ENCODE measurements around the gene FGF6. TPM values are rescaled to one million over a fixed set of nuclear protein-coding genes. Genes with fewer than 3 reads are reported as not detected.

The FGF6 gene
- total and polyA plus RNA-seq, 5 donors from 2014 or later, result not detected

DNA sequence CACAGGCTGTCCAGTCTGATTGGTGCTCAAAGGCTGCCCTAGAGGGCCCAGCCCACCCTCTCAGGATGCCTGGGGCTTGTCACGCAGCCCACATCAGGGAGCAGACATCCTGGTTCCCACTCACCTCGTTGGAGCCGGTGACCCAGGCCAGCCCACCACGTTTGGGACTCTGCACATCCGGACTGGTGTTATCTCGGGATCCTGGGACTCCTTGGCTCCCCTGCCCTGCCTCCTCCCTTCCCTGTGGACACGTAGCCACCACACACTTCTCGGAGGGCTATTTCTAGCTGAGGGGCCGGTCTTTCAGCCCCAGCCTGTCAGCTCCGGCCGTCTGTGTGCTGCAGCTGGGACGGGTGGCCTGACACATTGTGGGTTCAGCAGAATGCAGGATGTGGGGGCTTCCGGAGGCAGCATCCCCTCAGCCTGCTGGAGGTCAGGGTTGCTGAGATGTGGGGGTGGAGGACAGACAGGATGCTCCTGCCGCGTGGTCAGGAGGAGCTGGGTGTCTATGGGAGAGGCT, 53.3 kb downstream of the FGF6 start:
- no peaks in the 10 kb centered on the region for H3K9me3 ChIP-seq (ENCODE audit: control insufficient read depth in 2 of 2, low read length in 2 of 2)
- peaks cover 8% of the 10 kb centered on the region for H3K27me3 ChIP-seq (ENCODE audit: control insufficient read depth, insufficient read depth, low read length)
- peak overlapping the region in 1 of 3 donors; percentile 67 for H3K27ac Mint-ChIP-seq
- H3K36me3 Mint-ChIP-seq, result no peaks in the 10 kb centered on the region
- ATAC-seq (ENCODE audit: low read depth in 2 of 2) (no peak), DNase-seq (peak in 1 of 3 donors; percentile 10)
- H3K27ac ChIP-seq (ENCODE audit: insufficient read depth, low read length, poor library complexity, severe bottlenecking), result no peak overlapping the region
- no peaks in the 10 kb centered on the region for H3K36me3 ChIP-seq (ENCODE audit: control insufficient read depth, insufficient read depth, low read length)
- peaks cover 0 to 1% (median 0%) of the 10 kb centered on the region in 7 donors for H3K9me3 Mint-ChIP-seq
- H3K4me3 Mint-ChIP-seq, result no peak overlapping the region
- H3K4me1 Mint-ChIP-seq, result peaks cover 0 to 3% (median 0%) of the 10 kb centered on the region in 4 donors
- peaks cover 34% of the 10 kb centered on the region for H3K27me3 Mint-ChIP-seq
- no peaks in the 10 kb centered on the region for H3K4me1 ChIP-seq (ENCODE audit: control insufficient read depth, insufficient read depth, low read length, poor library complexity, severe bottlenecking)
- H3K4me3 ChIP-seq (ENCODE audit: low read depth, low read length), result no peak overlapping the region

- Mint-ChIP-seq H3K4me3 (no peak overlapping the region), H3K4me1 (peaks cover 0 to 3% (median 0%) of the 10 kb centered on the region in 4 donors), H3K27me3 (peaks cover 37% of the 10 kb centered on the region), H3K27ac (no peak overlapping the region), H3K36me3 (no peaks in the 10 kb centered on the region), H3K9me3 (no peaks in the 10 kb centered on the region)
- Histone ChIP-seq H3K27ac (ENCODE audit: insufficient read depth, low read length, poor library complexity, severe bottlenecking) (no peak overlapping the region), H3K36me3 (ENCODE audit: control insufficient read depth, insufficient read depth, low read length) (no peaks in the 10 kb centered on the region), H3K9me3 (ENCODE audit: control insufficient read depth in 2 of 2, low read length in 2 of 2) (no peaks in the 10 kb centered on the region), H3K27me3 (ENCODE audit: control insufficient read depth, insufficient read depth, low read length) (peaks cover 8% of the 10 kb centered on the region), H3K4me1 (ENCODE audit: control insufficient read depth, insufficient read depth, low read length, poor library complexity, severe bottlenecking) (no peaks in the 10 kb centered on the region), H3K4me3 (ENCODE audit: low read depth, low read length) (no peak overlapping the region)
- ATAC-seq (ENCODE audit: low read depth in 2 of 2), result no peak
- no peak for DNase-seq
Measured at GRCh38 chr12:4388662-4389061, 57.0 kb downstream of the FGF6 start.

DNA sequence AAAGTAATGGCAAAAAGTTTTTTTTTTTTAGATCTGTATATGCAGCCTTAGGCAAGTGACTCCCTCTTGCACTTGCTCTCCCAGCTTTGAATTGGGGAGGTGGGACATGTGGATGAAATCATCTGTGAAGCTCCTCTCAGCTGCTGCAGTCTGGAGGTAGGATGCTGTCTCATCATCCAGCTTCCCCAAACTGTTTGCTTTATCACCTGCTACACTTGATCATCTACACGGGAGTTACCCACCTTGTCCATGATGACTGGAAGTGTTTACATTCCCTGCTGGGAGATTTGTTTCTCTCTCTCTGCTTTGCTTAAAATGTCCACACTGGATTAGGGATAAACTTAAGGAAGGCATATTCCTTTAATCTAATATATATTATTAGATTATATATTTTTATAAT, 57.6 kb downstream of the FGF6 start:
- Histone ChIP-seq H3K4me3 (ENCODE audit: low read depth, low read length) (no peak overlapping the region), H3K9me3 (ENCODE audit: control insufficient read depth in 2 of 2, low read length in 2 of 2) (no peaks in the 10 kb centered on the region), H3K27me3 (ENCODE audit: control insufficient read depth, insufficient read depth, low read length) (peaks cover 8% of the 10 kb centered on the region), H3K36me3 (ENCODE audit: control insufficient read depth, insufficient read depth, low read length) (no peaks in the 10 kb centered on the region), H3K27ac (ENCODE audit: insufficient read depth, low read length, poor library complexity, severe bottlenecking) (no peak overlapping the region), H3K4me1 (ENCODE audit: control insufficient read depth, insufficient read depth, low read length, poor library complexity, severe bottlenecking) (no peaks in the 10 kb centered on the region)
- Mint-ChIP-seq H3K4me1 (peaks cover 0 to 3% (median 0%) of the 10 kb centered on the region in 4 donors), H3K9me3 (no peaks in the 10 kb centered on the region), H3K27me3 (peaks cover 34% of the 10 kb centered on the region), H3K36me3 (no peaks in the 10 kb centered on the region), H3K27ac (no peak overlapping the region), H3K4me3 (no peak overlapping the region)
- no peak for ATAC-seq (ENCODE audit: low read depth in 2 of 2)
- DNase-seq, result no peak

DNA sequence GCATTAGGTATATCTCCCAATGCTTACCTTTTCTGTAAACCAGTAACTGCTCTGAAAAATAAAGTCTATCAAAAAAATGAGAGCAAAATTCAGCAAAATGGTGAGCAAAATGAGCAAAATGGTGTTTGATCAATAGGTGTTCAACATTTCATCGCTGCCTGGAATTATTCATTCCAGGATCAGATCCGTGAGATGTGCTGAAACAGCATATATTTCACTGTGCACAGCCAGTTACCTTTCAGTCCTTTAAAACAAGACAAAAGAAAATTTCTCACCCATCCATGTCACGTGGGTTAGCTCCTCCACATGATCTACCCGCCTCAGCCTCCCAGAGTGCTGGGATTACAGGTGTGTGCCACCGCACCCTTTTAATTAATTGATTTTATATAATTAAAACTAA, 58.0 kb downstream of the FGF6 start:
- H3K4me1 Mint-ChIP-seq, result peaks cover 0 to 3% (median 0%) of the 10 kb centered on the region in 4 donors
- ATAC-seq (ENCODE audit: low read depth in 2 of 2), result no peak
- Histone ChIP-seq H3K36me3 (ENCODE audit: control insufficient read depth, insufficient read depth, low read length) (no peaks in the 10 kb centered on the region), H3K27ac (ENCODE audit: insufficient read depth, low read length, poor library complexity, severe bottlenecking) (no peak overlapping the region), H3K4me3 (ENCODE audit: low read depth, low read length) (no peak overlapping the region), H3K4me1 (ENCODE audit: control insufficient read depth, insufficient read depth, low read length, poor library complexity, severe bottlenecking) (no peaks in the 10 kb centered on the region), H3K9me3 (ENCODE audit: control insufficient read depth in 2 of 2, low read length in 2 of 2) (no peaks in the 10 kb centered on the region), H3K27me3 (ENCODE audit: control insufficient read depth, insufficient read depth, low read length) (peaks cover 8% of the 10 kb centered on the region)
- DNase-seq, result no peak
- no peak overlapping the region for H3K4me3 Mint-ChIP-seq
- H3K27ac Mint-ChIP-seq, result no peak overlapping the region
- H3K36me3 Mint-ChIP-seq, result no peaks in the 10 kb centered on the region
- peaks cover 30% of the 10 kb centered on the region for H3K27me3 Mint-ChIP-seq
- no peaks in the 10 kb centered on the region for H3K9me3 Mint-ChIP-seq

DNA sequence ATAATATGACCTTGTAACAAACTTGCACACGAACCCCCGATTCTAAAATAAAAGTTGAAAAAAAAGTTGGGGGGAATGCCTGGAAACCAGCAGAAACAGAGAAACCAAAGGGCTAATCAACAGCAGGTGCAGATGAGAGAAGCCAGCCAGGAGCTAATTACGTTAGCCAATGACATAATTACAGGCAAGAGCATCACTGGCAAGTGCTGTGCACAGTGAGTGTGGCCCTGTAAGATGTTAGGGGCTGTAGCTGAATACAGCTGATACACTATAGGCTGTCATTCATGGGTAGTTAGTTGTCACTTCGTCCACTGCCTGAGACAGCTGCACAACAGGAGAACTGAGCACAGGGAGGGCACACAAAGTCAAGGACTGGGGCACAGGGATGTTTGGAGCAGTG, 58.8 kb downstream of the FGF6 start:
- no peaks in the 10 kb centered on the region for H3K4me1 Mint-ChIP-seq
- H3K4me3 Mint-ChIP-seq, result no peak overlapping the region
- peaks cover 35% of the 10 kb centered on the region for H3K27me3 Mint-ChIP-seq
- Histone ChIP-seq H3K27ac (ENCODE audit: insufficient read depth, low read length, poor library complexity, severe bottlenecking) (no peak overlapping the region), H3K4me1 (ENCODE audit: control insufficient read depth, insufficient read depth, low read length, poor library complexity, severe bottlenecking) (no peaks in the 10 kb centered on the region), H3K4me3 (ENCODE audit: low read depth, low read length) (no peak overlapping the region), H3K27me3 (ENCODE audit: control insufficient read depth, insufficient read depth, low read length) (peaks cover 8% of the 10 kb centered on the region), H3K9me3 (ENCODE audit: control insufficient read depth in 2 of 2, low read length in 2 of 2) (no peaks in the 10 kb centered on the region), H3K36me3 (ENCODE audit: control insufficient read depth, insufficient read depth, low read length) (no peaks in the 10 kb centered on the region)
- no peak overlapping the region for H3K27ac Mint-ChIP-seq
- no peaks in the 10 kb centered on the region for H3K9me3 Mint-ChIP-seq
- ATAC-seq (ENCODE audit: low read depth in 2 of 2) (no peak), DNase-seq (no peak)
- H3K36me3 Mint-ChIP-seq, result no peaks in the 10 kb centered on the region

Other genes with a start within 250 kb of the FGF6 start
- 206 TPM for gene CCND2, start 172.1 kb downstream of the FGF6 start, total RNA-seq
- 10 to 100 TPM; 51.8 to 67.1 (median 62.9) TPM for gene CCND2, start 172.1 kb downstream of the FGF6 start, polyA plus RNA-seq
- gene TIGAR, start 124.6 kb downstream of the FGF6 start, total RNA-seq, result 13.3 TPM
- 1 to 10 TPM; 2.1 to 7.1 (median 5.6) TPM for gene TIGAR, start 124.6 kb downstream of the FGF6 start, polyA plus RNA-seq
- gene FGF23, start 66.1 kb downstream of the FGF6 start, total RNA-seq, result not detected
- not detected for gene FGF23, start 66.1 kb downstream of the FGF6 start, polyA plus RNA-seq
- 1.9 TPM for gene RAD51AP1, start 93.1 kb upstream of the FGF6 start, total RNA-seq
- gene RAD51AP1, start 93.1 kb upstream of the FGF6 start, polyA plus RNA-seq, result 1 to 10 TPM; 1.1 to 5.7 (median 3.2) TPM
- gene DYRK4, start 116.4 kb upstream of the FGF6 start, total RNA-seq, result 11.4 TPM
- gene DYRK4, start 116.4 kb upstream of the FGF6 start, polyA plus RNA-seq, result 10 to 100 TPM; 33.2 to 43.1 (median 37.7) TPM
- gene AKAP3, start 203.2 kb upstream of the FGF6 start, total RNA-seq, result 1.5 TPM
- 1 to 10 TPM in 2 of 4 donors, under 1 TPM in 2; 0.78 to 1.8 (median 1.3) TPM for gene AKAP3, start 203.2 kb upstream of the FGF6 start, polyA plus RNA-seq
- 61.1 TPM for gene NDUFA9, start 203.3 kb upstream of the FGF6 start, total RNA-seq
- gene NDUFA9, start 203.3 kb upstream of the FGF6 start, polyA plus RNA-seq, result 100 to 1,000 TPM; 127 to 204 (median 187) TPM